DND-41 (cell line): ENCODE data around the gene MRPL20.

Experiments used
- EZH2 ChIP-seq: IDR thresholded peaks from 3 replicates; pipeline ENCODE4 v1.6.1; 2012; ENCODE audit warnings: borderline replicate concordance, low read depth, mild to moderate bottlenecking, moderate library complexity, low read length, inconsistent platforms; ENCODE audit not compliant: severe bottlenecking
- TF ChIP-seq, protein P1 (sequence below): IDR thresholded peaks from 2 replicates; pipeline ENCODE4 v1.5.1; 2012; ENCODE audit warnings: borderline replicate concordance, low read length, moderate library complexity, mild to moderate bottlenecking; ENCODE audit not compliant: poor library complexity, severe bottlenecking; ENCODE audit errors: extremely low read depth

DNA sequence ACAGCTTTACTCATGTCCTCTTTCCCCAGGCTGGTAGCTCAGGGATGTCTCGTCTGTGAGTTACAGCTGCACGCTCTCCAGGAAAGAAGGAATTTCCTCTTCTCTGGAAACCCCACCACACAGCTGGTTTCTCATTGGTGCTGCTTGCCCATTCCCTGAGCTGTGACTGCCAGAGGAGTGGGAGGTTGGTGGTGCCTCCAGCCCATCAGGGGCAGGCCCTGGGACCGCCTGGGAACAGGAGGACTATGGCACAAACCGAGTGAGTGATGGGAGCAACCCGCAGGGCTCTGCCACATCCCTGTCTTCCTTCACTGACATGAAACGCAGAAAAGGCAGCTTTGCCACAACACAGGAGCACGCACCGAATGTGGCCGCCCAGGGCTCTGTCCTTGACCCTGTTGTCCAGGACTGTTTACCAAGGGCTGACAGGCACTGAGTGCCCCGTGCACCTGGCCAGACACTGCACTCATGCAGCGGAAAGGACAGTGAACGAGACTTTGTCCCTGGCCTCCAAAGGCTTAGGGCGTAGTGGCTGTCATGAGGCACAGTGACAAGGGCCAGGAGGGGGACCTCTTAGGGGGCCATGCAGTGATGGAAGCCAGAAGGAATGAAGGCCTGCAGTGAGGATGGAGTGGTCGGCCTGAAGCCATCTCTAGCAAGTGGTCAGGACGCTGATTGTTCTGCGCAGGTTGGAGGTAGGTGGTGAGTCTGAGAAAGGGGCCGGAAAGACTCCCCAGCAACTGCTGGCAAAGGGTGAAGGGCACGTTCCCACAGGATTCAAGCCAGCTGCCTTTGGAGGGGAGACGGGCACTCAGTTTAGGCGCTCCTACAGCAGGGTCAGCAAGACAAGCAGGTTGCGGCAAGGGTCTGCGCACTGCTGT is 6.3 kb downstream of the MRPL20 start:
- TF ChIP-seq, protein P1, sequence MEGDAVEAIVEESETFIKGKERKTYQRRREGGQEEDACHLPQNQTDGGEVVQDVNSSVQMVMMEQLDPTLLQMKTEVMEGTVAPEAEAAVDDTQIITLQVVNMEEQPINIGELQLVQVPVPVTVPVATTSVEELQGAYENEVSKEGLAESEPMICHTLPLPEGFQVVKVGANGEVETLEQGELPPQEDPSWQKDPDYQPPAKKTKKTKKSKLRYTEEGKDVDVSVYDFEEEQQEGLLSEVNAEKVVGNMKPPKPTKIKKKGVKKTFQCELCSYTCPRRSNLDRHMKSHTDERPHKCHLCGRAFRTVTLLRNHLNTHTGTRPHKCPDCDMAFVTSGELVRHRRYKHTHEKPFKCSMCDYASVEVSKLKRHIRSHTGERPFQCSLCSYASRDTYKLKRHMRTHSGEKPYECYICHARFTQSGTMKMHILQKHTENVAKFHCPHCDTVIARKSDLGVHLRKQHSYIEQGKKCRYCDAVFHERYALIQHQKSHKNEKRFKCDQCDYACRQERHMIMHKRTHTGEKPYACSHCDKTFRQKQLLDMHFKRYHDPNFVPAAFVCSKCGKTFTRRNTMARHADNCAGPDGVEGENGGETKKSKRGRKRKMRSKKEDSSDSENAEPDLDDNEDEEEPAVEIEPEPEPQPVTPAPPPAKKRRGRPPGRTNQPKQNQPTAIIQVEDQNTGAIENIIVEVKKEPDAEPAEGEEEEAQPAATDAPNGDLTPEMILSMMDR = no peak
- no peak for TF ChIP-seq EZH2
